ENCODE measurements around the gene SYN1.

Gene SYN1

GRCh38 chrX:47539860-47540259, 79.8 kb downstream of the SYN1 start:
- DNase-seq (ENCODE audit: low spot score) = no peak
- no peak for TF ChIP-seq CTCF (IDR thresholded peaks at IDR 0.05)
- Histone ChIP-seq H3K27ac (peak overlapping the region in 1 of 2 donors; percentile 59), H3K4me3 (no peak overlapping the region)

- TF ChIP-seq CTCF (IDR thresholded peaks at IDR 0.05) = no peak
- no peak overlapping the region for H3K4me3 ChIP-seq
- DNase-seq (ENCODE audit: low spot score) = no peak
- no peak overlapping the region for H3K27ac ChIP-seq
Observed at GRCh38 chrX:47530049-47530448, 89.6 kb downstream of the SYN1 start.

- Histone ChIP-seq H3K4me3 (no peak overlapping the region), H3K27ac (no peak overlapping the region)
- no peak for DNase-seq (ENCODE audit: low spot score)
- TF ChIP-seq CTCF (IDR thresholded peaks at IDR 0.05) = no peak
Observed at GRCh38 chrX:47529548-47529947, 90.1 kb downstream of the SYN1 start.

GRCh38 chrX:47523713-47524166, 95.9 kb downstream of the SYN1 start:
- no peak for TF ChIP-seq CTCF (IDR thresholded peaks at IDR 0.05)
- no peak for DNase-seq (ENCODE audit: low spot score)
- H3K27ac ChIP-seq = no peak overlapping the region

GRCh38 chrX:47523297-47523696, 96.4 kb downstream of the SYN1 start:
- Histone ChIP-seq H3K27ac (no peak overlapping the region), H3K4me3 (peak overlapping the region; percentile 67)
- peak; percentile 63 for TF ChIP-seq CTCF (IDR thresholded peaks at IDR 0.05)
- peak; percentile 84 for DNase-seq (ENCODE audit: low spot score)

More at GRCh38 chrX:47523713-47524166, 95.9 kb downstream of the SYN1 start:
- peak overlapping the region; percentile 67 for H3K4me3 ChIP-seq

Data from coronary artery (tissue), 2 donors.